Kidney (tissue), 14 donors: ENCODE results near the gene U2SURP. TPM values are rescaled to one million over a fixed set of nuclear protein-coding genes. Genes with fewer than 3 reads are reported as not detected.

Experiments
- DNase-seq, 5 donors: peaks; one replicate each; pipeline ENCODE4 v3.0.0-alpha.2; 2013 to 2020
- FAIRE-seq: peaks from 2 replicates; lab custom pipeline; 2012; peaks lifted over from hg19 to GRCh38; lab: Jason Lieb, UNC
- H3K27ac ChIP-seq, 2 donors: one replicate each; pipeline ENCODE4 v1.7.0; 2013; ENCODE audit warnings: low read depth in 2 of 2, low read length in 2 of 2, inconsistent platforms in 1 of 2
- H3K27me3 ChIP-seq: one replicate; pipeline ENCODE4 v1.7.1; 2013; ENCODE audit warnings: low read length, inconsistent platforms; ENCODE audit not compliant: control insufficient read depth, insufficient read depth
- H3K36me3 ChIP-seq, 3 donors: one replicate each; pipeline versions ENCODE4 v1.7.0 to v1.7.1; 2013; ENCODE audit warnings: low read length in 3 of 3, control low read depth in 1 of 3, inconsistent platforms in 1 of 3; ENCODE audit not compliant: insufficient read depth in 3 of 3, control insufficient read depth in 2 of 3
- H3K4me1 ChIP-seq, 3 donors: one replicate each; pipeline versions ENCODE4 v1.7.0 to v1.7.1; 2013; ENCODE audit warnings: low read length in 3 of 3, inconsistent platforms in 1 of 3, low read depth in 1 of 3; ENCODE audit not compliant: control insufficient read depth in 2 of 3, insufficient read depth in 2 of 3
- H3K4me3 ChIP-seq, 3 donors: one replicate each; pipeline versions ENCODE4 v1.7.0 to v1.8.1; 2013; ENCODE audit warnings: low read length in 3 of 3, control low read depth in 1 of 3, inconsistent platforms in 1 of 3
- H3K9ac ChIP-seq, 3 donors: one replicate each; pipeline versions ENCODE4 v1.7.0 to v1.7.1; 2013; ENCODE audit warnings: low read length in 3 of 3, control low read depth in 1 of 3, inconsistent platforms in 1 of 3
- H3K9me3 ChIP-seq, 3 donors: one replicate each; pipeline versions ENCODE4 v1.7.0 to v1.7.1; 2013; ENCODE audit warnings: low read length in 3 of 3, control low read depth in 1 of 3, inconsistent platforms in 1 of 3; ENCODE audit not compliant: control insufficient read depth in 2 of 3, insufficient read depth in 1 of 3
- CTCF ChIP-seq: IDR thresholded peaks from 3 replicates; pipeline ENCODE4 v1.5.1; 2012; ENCODE audit warnings: mild to moderate bottlenecking, moderate library complexity, borderline replicate concordance; ENCODE audit not compliant: insufficient read depth; ENCODE audit errors: extremely low read depth
- intact Hi-C: fragments of 100-400 bp; cut with DNase I; formaldehyde crosslinking; loops from one replicate; pipeline ENCODE4 v1.11.1; 2022
- polyA plus RNA-seq: library from polyadenylated mRNA; stranded (reverse); fragments of 350-450 nt; fragmentation: Illumina TruSeq; extraction: RNeasy Lipid Tissue Mini Kit (QIAGEN cat#74804); gene quantifications from one replicate; pipeline ENCODE4 v1.2.3, GENCODE V29; 2014; ENCODE audit warnings: low read depth, low replicate concordance; ENCODE audit not compliant: insufficient read depth
- total RNA-seq: library from RNA; stranded (reverse); fragmentation: NEBNext Ultra II Directional; extraction: Animal tissue kit (Norgen Biotek cat#: 25700); gene quantifications from one replicate; pipeline ENCODE4 v1.2.1, GENCODE V29; 2021
- donor health status: control.
- donor health status: control.
- donor health status: control.
- donor health status: control.
- donor health status: control.
- donor health status: DM: yes; HTN: yes; CAD: no.
- donor health status: Normal renal cell carcinoma (clear cell type).

Gene U2SURP
- total and polyA plus RNA-seq, 2 donors from 2014 or later, result 23.0 to 97.7 TPM

- peaks cover 2% of the 10 kb centered on the region for H3K27me3 ChIP-seq
- H3K4me1 ChIP-seq, result no peaks in the 10 kb centered on the region
- H3K9ac ChIP-seq, result no peak overlapping the region
- H3K4me3 ChIP-seq, result no peak overlapping the region
- DNase-seq (no peak), FAIRE-seq (no peak)
- H3K9me3 ChIP-seq, result no peaks in the 10 kb centered on the region
- no peak overlapping the region for H3K27ac ChIP-seq
- H3K36me3 ChIP-seq, result no peaks in the 10 kb centered on the region
- no peak for TF ChIP-seq CTCF
- intact Hi-C loops, result no loop called here
Observed at GRCh38 chr3:142952272-142953193, 48.8 kb upstream of the U2SURP start.

GRCh38 chr3:142953443-142953842 is 47.9 kb upstream of the U2SURP start:
- H3K36me3 ChIP-seq, result no peaks in the 10 kb centered on the region
- no peaks in the 10 kb centered on the region for H3K4me1 ChIP-seq
- H3K4me3 ChIP-seq, result no peak overlapping the region
- H3K27me3 ChIP-seq, result peaks cover 2% of the 10 kb centered on the region
- H3K27ac ChIP-seq, result no peak overlapping the region
- FAIRE-seq, result no peak
- intact Hi-C loops, result no loop called here
- no peak for TF ChIP-seq CTCF
- H3K9me3 ChIP-seq, result no peaks in the 10 kb centered on the region
- no peak overlapping the region for H3K9ac ChIP-seq
- no peak for DNase-seq

- Histone ChIP-seq H3K27me3 (peaks cover 2% of the 10 kb centered on the region), H3K27ac (no peak overlapping the region), H3K9me3 (no peaks in the 10 kb centered on the region), H3K36me3 (no peaks in the 10 kb centered on the region), H3K4me1 (peaks cover 0 to 3% (median 0%) of the 10 kb centered on the region in 3 donors), H3K9ac (no peak overlapping the region), H3K4me3 (no peak overlapping the region)
- intact Hi-C loops, result no loop called here
- DNase-seq (no peak), FAIRE-seq (no peak)
- no peak for TF ChIP-seq CTCF
Observed at GRCh38 chr3:142958707-142959106, 42.7 kb upstream of the U2SURP start.
